Cardiac muscle cell (in vitro differentiated cells and primary cell): ENCODE data around the gene CERKL. TPM values are rescaled to one million over a fixed set of nuclear protein-coding genes. Genes with fewer than 3 reads are reported as not detected.

ENCODE experiments used
- DNase-seq, 2 donors: peaks; one replicate each; pipeline versions ENCODE4 v3.0.0 to v3.0.0-alpha.2; 2010 to 2017; ENCODE audit warnings: low read depth in 1 of 2, low spot score in 1 of 2
- H3K27ac ChIP-seq: fragments of 200-600 bp; sonication (generic); 2 replicates; pipeline ENCODE4 v1.5.1; 2016
- H3K27me3 ChIP-seq: fragments of 200-600 bp; sonication (generic); 2 replicates; pipeline ENCODE4 v1.6.0; 2016; ENCODE audit warnings: control low read depth
- H3K36me3 ChIP-seq: fragments of 200-600 bp; sonication (generic); 2 replicates; pipeline ENCODE4 v1.5.1; 2016; ENCODE audit warnings: control low read depth
- H3K4me1 ChIP-seq: fragments of 200-600 bp; sonication (generic); 2 replicates; pipeline ENCODE4 v1.8.1; 2017; ENCODE audit warnings: low read depth, mild to moderate bottlenecking, mixed run types
- H3K4me3 ChIP-seq: fragments of 200-600 bp; sonication (generic); 2 replicates; pipeline ENCODE4 v1.5.1; 2016; ENCODE audit warnings: mild to moderate bottlenecking
- H3K9me3 ChIP-seq: fragments of 200-600 bp; sonication (generic); 2 replicates; pipeline ENCODE4 v1.5.1; 2017; ENCODE audit warnings: low read depth, mild to moderate bottlenecking, control low read depth
- CTCF ChIP-seq: IDR thresholded peaks from 2 replicates; pipeline ENCODE4 v1.5.1; 2012; ENCODE audit warnings: low read depth, mild to moderate bottlenecking, low read length
- polyA plus RNA-seq: library from polyadenylated mRNA; unstranded; fragments of >200 nt; fragmentation: Nextera tagmentation; extraction: Ambion mirVana; gene quantifications from 2 replicates; pipeline ENCODE4 v1.2.1, GENCODE V29; 2016
- total RNA-seq: library from RNA; depleted of rRNA; stranded (reverse); fragments of >200 nt; gene quantifications from 2 replicates; pipeline ENCODE4 v1.2.3, GENCODE V29; 2016

The CERKL gene
- total and polyA plus RNA-seq, 2 experiments from 2014 or later = 0.06 to 0.15 TPM

GRCh38 chr2:181648478-181649155, 8.3 kb downstream of the CERKL start:
- no peak for TF ChIP-seq CTCF
- Histone ChIP-seq H3K27me3 (peaks cover 44% of the 10 kb centered on the region), H3K9me3 (no peaks in the 10 kb centered on the region), H3K27ac (no peak overlapping the region), H3K4me1 (no peaks in the 10 kb centered on the region), H3K36me3 (no peaks in the 10 kb centered on the region), H3K4me3 (no peak overlapping the region)
- DNase-seq = no peak

- no peaks in the 10 kb centered on the region for H3K4me1 ChIP-seq
- H3K27ac ChIP-seq = no peak overlapping the region
- no peak for DNase-seq
- no peak for TF ChIP-seq CTCF
- H3K9me3 ChIP-seq = no peaks in the 10 kb centered on the region
- no peaks in the 10 kb centered on the region for H3K36me3 ChIP-seq
- no peak overlapping the region for H3K4me3 ChIP-seq
- peaks cover 38% of the 10 kb centered on the region for H3K27me3 ChIP-seq
Measured at GRCh38 chr2:181646415-181646987, 10.4 kb downstream of the CERKL start.

- H3K27ac ChIP-seq = no peak overlapping the region
- no peaks in the 10 kb centered on the region for H3K9me3 ChIP-seq
- H3K4me1 ChIP-seq = no peaks in the 10 kb centered on the region
- TF ChIP-seq CTCF = no peak
- no peak overlapping the region for H3K4me3 ChIP-seq
- peaks cover 22% of the 10 kb centered on the region for H3K27me3 ChIP-seq
- H3K36me3 ChIP-seq = no peaks in the 10 kb centered on the region
- DNase-seq = no peak
Measured at GRCh38 chr2:181643151-181643550, 13.8 kb downstream of the CERKL start.

- Histone ChIP-seq H3K27me3 (peaks cover 19% of the 10 kb centered on the region), H3K4me3 (no peak overlapping the region), H3K9me3 (no peaks in the 10 kb centered on the region), H3K4me1 (no peaks in the 10 kb centered on the region), H3K27ac (no peak overlapping the region), H3K36me3 (no peaks in the 10 kb centered on the region)
- no peak for DNase-seq
- TF ChIP-seq CTCF = no peak
Measured at GRCh38 chr2:181642086-181642485, 14.8 kb downstream of the CERKL start.

GRCh38 chr2:181639686-181640085, 17.2 kb downstream of the CERKL start:
- Histone ChIP-seq H3K9me3 (no peaks in the 10 kb centered on the region), H3K4me3 (no peak overlapping the region), H3K27ac (no peak overlapping the region), H3K4me1 (no peaks in the 10 kb centered on the region), H3K27me3 (peaks cover 19% of the 10 kb centered on the region), H3K36me3 (no peaks in the 10 kb centered on the region)
- no peak for TF ChIP-seq CTCF
- DNase-seq = no peak
